ENCODE data around the gene INPP4A. TPM values are rescaled to one million over a fixed set of nuclear protein-coding genes. Genes with fewer than 3 reads are reported as not detected.

Gene INPP4A
- total RNA-seq, 1 donor from 2014 or later: 9.3 TPM

GRCh38 chr2:98509542-98510321 lies 65.1 kb downstream of the INPP4A start:
- DNase-seq (ENCODE audit: low spot score) (no peak), ATAC-seq (no peak)

- no peak for ATAC-seq
- no peak for DNase-seq (ENCODE audit: low spot score)
Measured at GRCh38 chr2:98510322-98510662, 65.6 kb downstream of the INPP4A start.

GRCh38 chr2:98511981-98512380 lies 67.3 kb downstream of the INPP4A start:
- ATAC-seq (no peak), DNase-seq (ENCODE audit: low spot score) (no peak)

GRCh38 chr2:98512699-98513098 lies 68.0 kb downstream of the INPP4A start:
- no peak for ATAC-seq

GRCh38 chr2:98514096-98514639 lies 69.5 kb downstream of the INPP4A start:
- no peak for ATAC-seq
- no peak for DNase-seq (ENCODE audit: low spot score)

More at GRCh38 chr2:98512699-98513098, 68.0 kb downstream of the INPP4A start:
- no peak for DNase-seq (ENCODE audit: low spot score)

- ATAC-seq (no peak), DNase-seq (ENCODE audit: low spot score) (no peak)
Measured at GRCh38 chr2:98514879-98515249, 70.2 kb downstream of the INPP4A start.

- DNase-seq (ENCODE audit: low spot score) (no peak), ATAC-seq (no peak)
Measured at GRCh38 chr2:98515250-98515991, 70.8 kb downstream of the INPP4A start.

GRCh38 chr2:98516571-98516970 lies 71.9 kb downstream of the INPP4A start:
- no peak for DNase-seq (ENCODE audit: low spot score)
- ATAC-seq: no peak

GRCh38 chr2:98517636-98518035 lies 73.0 kb downstream of the INPP4A start:
- DNase-seq (ENCODE audit: low spot score): no peak

GRCh38 chr2:98518101-98518500 lies 73.4 kb downstream of the INPP4A start:
- ATAC-seq: peak; percentile 57
- DNase-seq (ENCODE audit: low spot score): no peak

More at GRCh38 chr2:98517636-98518035, 73.0 kb downstream of the INPP4A start:
- ATAC-seq: no peak

GRCh38 chr2:98519156-98519555 lies 74.5 kb downstream of the INPP4A start:
- DNase-seq (ENCODE audit: low spot score): no peak
- ATAC-seq: no peak

GRCh38 chr2:98519851-98520250 lies 75.2 kb downstream of the INPP4A start:
- ATAC-seq: no peak
- DNase-seq (ENCODE audit: low spot score): no peak

- ATAC-seq (no peak), DNase-seq (ENCODE audit: low spot score) (no peak)
Measured at GRCh38 chr2:98520806-98521205, 76.1 kb downstream of the INPP4A start.

- DNase-seq (ENCODE audit: low spot score) (no peak), ATAC-seq (no peak)
Measured at GRCh38 chr2:98521266-98521665, 76.6 kb downstream of the INPP4A start.

- ATAC-seq (peak; percentile 31), DNase-seq (ENCODE audit: low spot score) (no peak)
Measured at GRCh38 chr2:98522854-98523253, 78.2 kb downstream of the INPP4A start.

GRCh38 chr2:98524168-98524567 lies 79.5 kb downstream of the INPP4A start:
- DNase-seq (ENCODE audit: low spot score): no peak
- no peak for ATAC-seq

GRCh38 chr2:98528349-98528748 lies 83.7 kb downstream of the INPP4A start:
- ATAC-seq: no peak
- DNase-seq (ENCODE audit: low spot score): no peak

GRCh38 chr2:98530114-98530513 lies 85.5 kb downstream of the INPP4A start:
- ATAC-seq (no peak), DNase-seq (ENCODE audit: low spot score) (no peak)

GRCh38 chr2:98532756-98533155 lies 88.1 kb downstream of the INPP4A start:
- ATAC-seq (no peak), DNase-seq (ENCODE audit: low spot score) (no peak)

GRCh38 chr2:98533547-98533946 lies 88.9 kb downstream of the INPP4A start:
- ATAC-seq (no peak), DNase-seq (ENCODE audit: low spot score) (no peak)

GRCh38 chr2:98534761-98535160 lies 90.1 kb downstream of the INPP4A start:
- no peak for DNase-seq (ENCODE audit: low spot score)
- ATAC-seq: no peak

Measured in left lobe of liver (tissue), 2 donors.